DOHH2 (cell line): ENCODE results near the gene CFAP221.
"Not testable (repeated sequence)": the region's sequence is repeated elsewhere in the genome, so short reads cannot be mapped to it uniquely, and the experiment has no call there.

ENCODE experiments used
- H3F3A ChIP-seq: fragments of 200-600 bp; sonication (generic), shearing (Covaris generic); 2 replicates; pipeline ENCODE4 v1.6.0; 2016; ENCODE audit warnings: antibody characterized with exemption, mild to moderate bottlenecking; ENCODE audit not compliant: control insufficient read depth, insufficient read depth
- H3K27ac ChIP-seq: fragments of 200-600 bp; sonication (generic); 2 replicates; pipeline ENCODE4 v1.5.1; 2014; ENCODE audit warnings: low read depth, mild to moderate bottlenecking, low read length, moderate library complexity
- H3K27me3 ChIP-seq: fragments of 200-600 bp; sonication (generic); 2 replicates; pipeline ENCODE4 v1.6.1; 2014; ENCODE audit warnings: mild to moderate bottlenecking, low read length, mixed read lengths; ENCODE audit not compliant: control insufficient read depth
- H3K36me3 ChIP-seq: fragments of 200-600 bp; sonication (generic); 2 replicates; pipeline ENCODE4 v1.6.1; 2014; ENCODE audit warnings: mild to moderate bottlenecking, low read length, moderate library complexity, mixed read lengths; ENCODE audit not compliant: control insufficient read depth
- H3K4me1 ChIP-seq: fragments of 200-600 bp; sonication (generic); 2 replicates; pipeline ENCODE4 v1.6.1; 2014; ENCODE audit warnings: mild to moderate bottlenecking, low read length, mixed read lengths; ENCODE audit not compliant: control insufficient read depth
- H3K4me2 ChIP-seq: fragments of 200-600 bp; sonication (generic); 2 replicates; pipeline ENCODE4 v1.6.0; 2014; ENCODE audit warnings: mild to moderate bottlenecking, low read length, moderate library complexity
- H3K4me3 ChIP-seq: fragments of 200-600 bp; sonication (generic); 2 replicates; pipeline ENCODE4 v1.5.1; 2014; ENCODE audit warnings: mild to moderate bottlenecking, low read length, mixed read lengths
- H3K79me2 ChIP-seq: fragments of 200-600 bp; sonication (generic); 2 replicates; pipeline ENCODE4 v1.6.1; 2014; ENCODE audit warnings: mild to moderate bottlenecking, low read length, mixed read lengths; ENCODE audit not compliant: control insufficient read depth
- H3K9me2 ChIP-seq: fragments of 200-600 bp; sonication (generic); replicated peaks from 2 replicates; pipeline ENCODE4 v1.6.1; 2014; ENCODE audit warnings: mild to moderate bottlenecking, low read length, mixed read lengths; ENCODE audit not compliant: control insufficient read depth
- H3K9me3 ChIP-seq: fragments of 200-600 bp; sonication (generic); 2 replicates; pipeline ENCODE4 v1.6.1; 2014; ENCODE audit warnings: antibody characterized with exemption, low read length, mixed read lengths; ENCODE audit not compliant: control insufficient read depth, insufficient read depth
- H4K20me1 ChIP-seq: fragments of 200-600 bp; sonication (generic); 2 replicates; pipeline ENCODE4 v1.6.0; 2014; ENCODE audit warnings: low read depth, mild to moderate bottlenecking, antibody characterized with exemption, low read length, moderate library complexity; ENCODE audit not compliant: control insufficient read depth, insufficient read depth
- CTCF ChIP-seq: fragments of 200-600 bp; sonication (generic); IDR thresholded peaks from one replicate; pipeline ENCODE4 v1.5.1; 2014; ENCODE audit warnings: antibody characterized with exemption, mild to moderate bottlenecking, low read depth, low read length; ENCODE audit not compliant: poor library complexity, severe bottlenecking
- EZH2phosphoT487 ChIP-seq: fragments of 200-600 bp; sonication (generic); IDR thresholded peaks from 2 replicates; pipeline ENCODE4 v1.6.1; 2017; ENCODE audit warnings: borderline replicate concordance, mild to moderate bottlenecking, antibody characterized with exemption, low read length, moderate library complexity, mixed read lengths

CFAP221 gene

GRCh38 chr2:119616421-119616820 is 72.2 kb downstream of the CFAP221 start:
- Histone ChIP-seq H4K20me1 (no peaks in the 10 kb centered on the region), H3K27ac (no peak overlapping the region), H3F3A (no peaks in the 10 kb centered on the region), H3K4me2 (no peak overlapping the region), H3K9me2 (no peaks in the 10 kb centered on the region), H3K9me3 (no peaks in the 10 kb centered on the region; the same call in 1 of the 2 replicates), H3K36me3 (no peaks in the 10 kb centered on the region), H3K4me3 (no peak overlapping the region), H3K79me2 (no peaks in the 10 kb centered on the region), H3K4me1 (no peaks in the 10 kb centered on the region), H3K27me3 (no peaks in the 10 kb centered on the region)
- no peak for TF ChIP-seq CTCF
- no peak for TF ChIP-seq EZH2phosphoT487

GRCh38 chr2:119617455-119617854 is 73.2 kb downstream of the CFAP221 start:
- no peaks in the 10 kb centered on the region for H3K79me2 ChIP-seq
- no peaks in the 10 kb centered on the region for H3K9me2 ChIP-seq
- TF ChIP-seq EZH2phosphoT487 (no peak), CTCF (no peak)
- no peaks in the 10 kb centered on the region for H3K36me3 ChIP-seq
- no peaks in the 10 kb centered on the region for H3K27me3 ChIP-seq
- H3K9me3 ChIP-seq: no peaks in the 10 kb centered on the region; the same call in 1 of the 2 replicates
- no peak overlapping the region for H3K4me2 ChIP-seq
- H4K20me1 ChIP-seq: no peaks in the 10 kb centered on the region
- H3K4me1 ChIP-seq: no peaks in the 10 kb centered on the region
- no peak overlapping the region for H3K4me3 ChIP-seq
- H3F3A ChIP-seq: no peaks in the 10 kb centered on the region
- H3K27ac ChIP-seq: no peak overlapping the region

- H3K4me3 ChIP-seq, H3K4me2 ChIP-seq, H3K79me2 ChIP-seq, H3F3A ChIP-seq, H3K36me3 ChIP-seq, H3K9me2 ChIP-seq, H4K20me1 ChIP-seq, H3K27ac ChIP-seq, H3K4me1 ChIP-seq, H3K9me3 ChIP-seq, H3K27me3 ChIP-seq: not testable (repeated sequence)
These were observed 74.5 kb downstream of the CFAP221 start for GRCh38 chr2:119618725-119619124.

GRCh38 chr2:119625226-119625625 is 81.0 kb downstream of the CFAP221 start:
- TF ChIP-seq EZH2phosphoT487: no peak
- no peak for TF ChIP-seq CTCF
- Histone ChIP-seq H3K4me2 (no peak overlapping the region), H3K27me3 (peaks cover 5% of the 10 kb centered on the region), H3K27ac (no peak overlapping the region), H3K79me2 (no peaks in the 10 kb centered on the region), H3K4me1 (no peaks in the 10 kb centered on the region), H3K9me2 (no peaks in the 10 kb centered on the region), H3F3A (no peaks in the 10 kb centered on the region), H3K9me3 (no peaks in the 10 kb centered on the region), H4K20me1 (no peaks in the 10 kb centered on the region), H3K36me3 (no peaks in the 10 kb centered on the region), H3K4me3 (no peak overlapping the region)
